Body of pancreas (tissue), 4 donors: Measurements from ENCODE around the gene FBXO11. TPM values are rescaled to one million over a fixed set of nuclear protein-coding genes. Genes with fewer than 3 reads are reported as not detected.

Experiments
- ATAC-seq: fragments of 150-250 bp; one replicate; pipeline ENCODE4 v1.9.1; 2016
- DNase-seq, 4 donors: peaks; one replicate each; pipeline ENCODE4 v3.0.0-alpha.2; 2019
- H3K27ac ChIP-seq, 4 donors: fragments of 200-600 bp; sonication (generic); 1 replicate in 3 of 4; 2 replicates in 1 of 4; pipeline versions ENCODE4 v1.5.1 to v1.6.1; 2016 to 2019; ENCODE audit warnings: mild to moderate bottlenecking in 1 of 4, mixed read lengths in 1 of 4, moderate library complexity in 1 of 4
- H3K27me3 ChIP-seq, 2 donors: fragments of 200-600 bp; sonication (generic); one replicate each; pipeline ENCODE4 v1.6.0; 2016; ENCODE audit warnings: mild to moderate bottlenecking in 1 of 2
- H3K36me3 ChIP-seq, 2 donors: fragments of 200-600 bp; sonication (generic); replicated peaks in 1 of 2; 2 replicates each; pipeline ENCODE4 v1.5.1; 2016; ENCODE audit warnings: low read depth in 2 of 2; ENCODE audit not compliant: insufficient read depth in 1 of 2
- H3K4me1 ChIP-seq: fragments of 200-600 bp; sonication (generic); one replicate; pipeline ENCODE4 v1.6.0; 2016
- H3K4me3 ChIP-seq, 2 donors: fragments of 200-600 bp; sonication (generic); 1 replicate in 1 of 2; 2 replicates in 1 of 2; pipeline ENCODE4 v1.5.1; 2016 to 2019
- H3K9me3 ChIP-seq, 3 donors: fragments of 200-600 bp; sonication (generic); 1 replicate in 2 of 3; 2 replicates in 1 of 3; pipeline ENCODE4 v1.5.1; 2016
- CTCF ChIP-seq, 7 experiments: fragments of 450-650 bp in 4 of 7; fragments of 200-600 bp in 3 of 7; sonication (generic) in 3 of 7; IDR thresholded peaks; one replicate each; pipeline ENCODE4 v1.5.1; 2016 to 2019; ENCODE audit warnings: antibody characterized with exemption in 7 of 7
- POLR2A ChIP-seq, 3 donors: fragments of 450-650 bp; IDR thresholded peaks; one replicate each; pipeline ENCODE4 v1.6.1; 2016; ENCODE audit warnings: antibody characterized with exemption in 3 of 3, mild to moderate bottlenecking in 2 of 3
- WGBS, 2 donors: methylation state at CpG; one replicate each; pipeline ENCODE4 v1.1.5; 2017; 5-methylcytosine and 5-hydroxymethylcytosine counted together
- intact Hi-C: fragments of 100-400 bp; cut with DNase I; formaldehyde crosslinking; loops from one replicate; pipeline ENCODE4 v1.15.1; 2023
- total RNA-seq, 2 donors: library from RNA; depleted of rRNA; stranded (reverse); fragments of >200 nt; gene quantifications; one replicate each; pipeline ENCODE4 v1.1.0, GENCODE V29; 2016

Gene FBXO11
- total RNA-seq, 2 donors from 2014 or later: 25.1 to 41.0 TPM

GRCh38 chr2:47849368-47849767 is 56.9 kb downstream of the FBXO11 start:
- ATAC-seq: no peak
- Histone ChIP-seq H3K9me3 (no peaks in the 10 kb centered on the region), H3K4me1 (peaks cover 9% of the 10 kb centered on the region), H3K4me3 (no peak overlapping the region), H3K27me3 (no peaks in the 10 kb centered on the region), H3K27ac (no peak overlapping the region), H3K36me3 (no peaks in the 10 kb centered on the region)
- DNase-seq: no peak
- intact Hi-C loops: no loop called here
- 58 to 70% methylated on average over 2 of the region's 2 CpGs for WGBS, 2 donors
- TF ChIP-seq POLR2A (IDR thresholded peaks at IDR 0.05): no peak
- no peak for TF ChIP-seq CTCF (IDR thresholded peaks at IDR 0.05)

- Histone ChIP-seq H3K36me3 (no peaks in the 10 kb centered on the region), H3K27ac (no peak overlapping the region), H3K27me3 (no peaks in the 10 kb centered on the region), H3K4me3 (no peak overlapping the region), H3K4me1 (no peaks in the 10 kb centered on the region), H3K9me3 (no peaks in the 10 kb centered on the region)
- ATAC-seq (no peak), DNase-seq (no peak)
- intact Hi-C loops: no loop called here
- no peak for TF ChIP-seq CTCF (IDR thresholded peaks at IDR 0.05)
- TF ChIP-seq POLR2A (IDR thresholded peaks at IDR 0.05): no peak
- WGBS, 2 donors: 88 to 93% methylated on average over 2 of the region's 2 CpGs
These were observed 62.1 kb downstream of the FBXO11 start for GRCh38 chr2:47844162-47844561.

GRCh38 chr2:47843407-47843806 is 62.9 kb downstream of the FBXO11 start:
- Histone ChIP-seq H3K27me3 (no peaks in the 10 kb centered on the region), H3K4me1 (no peaks in the 10 kb centered on the region), H3K36me3 (no peaks in the 10 kb centered on the region), H3K9me3 (no peaks in the 10 kb centered on the region), H3K27ac (no peak overlapping the region), H3K4me3 (no peak overlapping the region)
- 93 to 100% methylated on average over 1 of the region's 1 CpG for WGBS, 2 donors
- DNase-seq: no peak
- TF ChIP-seq CTCF (IDR thresholded peaks at IDR 0.05) (no peak), POLR2A (IDR thresholded peaks at IDR 0.05) (no peak)
- no peak for ATAC-seq
- intact Hi-C loops: no loop called here

- TF ChIP-seq POLR2A (IDR thresholded peaks at IDR 0.05) (no peak), CTCF (IDR thresholded peaks at IDR 0.05) (no peak)
- no peak for DNase-seq
- Histone ChIP-seq H3K4me1 (no peaks in the 10 kb centered on the region), H3K27ac (no peak overlapping the region), H3K36me3 (no peaks in the 10 kb centered on the region), H3K9me3 (no peaks in the 10 kb centered on the region), H3K27me3 (no peaks in the 10 kb centered on the region), H3K4me3 (no peak overlapping the region)
- 76 to 93% methylated on average over 3 of the region's 3 CpGs for whole genome bisulfite sequencing, 2 donors
- intact Hi-C loops: no loop called here
- ATAC-seq: no peak
These were observed 63.5 kb downstream of the FBXO11 start for GRCh38 chr2:47842846-47843245.

- Histone ChIP-seq H3K4me3 (no peak overlapping the region), H3K4me1 (no peaks in the 10 kb centered on the region), H3K27ac (no peak overlapping the region), H3K36me3 (peaks cover 0 to 17% of the 10 kb centered on the region in 2 donors), H3K9me3 (no peaks in the 10 kb centered on the region), H3K27me3 (no peaks in the 10 kb centered on the region)
- WGBS, 2 donors: 76 to 77% methylated on average over 4 of the region's 4 CpGs
- ATAC-seq (no peak), DNase-seq (no peak)
- intact Hi-C loops: no loop called here
- no peak for TF ChIP-seq CTCF (IDR thresholded peaks at IDR 0.05)
- no peak for TF ChIP-seq POLR2A (IDR thresholded peaks at IDR 0.05)
These were observed 67.6 kb downstream of the FBXO11 start for GRCh38 chr2:47838686-47839085.
